WERI-Rb-1 (cell line): ENCODE results near the gene CTIF.

Experiments
- DNase-seq: peaks from one replicate; pipeline ENCODE4 v3.0.0-alpha.2; 2020
- H3K27ac ChIP-seq: fragments of 250-450 bp; sonication (Bioruptor Pico); 2 replicates; pipeline ENCODE4 v1.5.1; 2020; ENCODE audit warnings: mild to moderate bottlenecking, moderate library complexity
- H3K27me3 ChIP-seq: fragments of 250-450 bp; sonication (Bioruptor Pico); 2 replicates; pipeline ENCODE4 v1.5.1; 2021; ENCODE audit warnings: mild to moderate bottlenecking, low read depth, moderate library complexity; ENCODE audit not compliant: insufficient read depth, severe bottlenecking
- H3K36me3 ChIP-seq: fragments of 250-450 bp; sonication (Bioruptor Pico); 2 replicates; pipeline ENCODE4 v1.5.1; 2020; ENCODE audit warnings: mild to moderate bottlenecking, moderate library complexity
- H3K4me3 ChIP-seq: 2 replicates; pipeline ENCODE4 v1.5.1; 2011; ENCODE audit warnings: low read depth, mild to moderate bottlenecking, control low read depth, low read length
- H3K9me3 ChIP-seq: fragments of 250-450 bp; sonication (Bioruptor Pico); 2 replicates; pipeline ENCODE4 v1.5.1; 2021; ENCODE audit warnings: mild to moderate bottlenecking, moderate library complexity; ENCODE audit not compliant: severe bottlenecking
- TF ChIP-seq, protein P1 (sequence below): IDR thresholded peaks from 2 replicates; pipeline ENCODE4 v1.5.1; 2011; ENCODE audit warnings: low read depth, mild to moderate bottlenecking, control low read depth, inconsistent platforms, low read length

Gene CTIF

DNA sequence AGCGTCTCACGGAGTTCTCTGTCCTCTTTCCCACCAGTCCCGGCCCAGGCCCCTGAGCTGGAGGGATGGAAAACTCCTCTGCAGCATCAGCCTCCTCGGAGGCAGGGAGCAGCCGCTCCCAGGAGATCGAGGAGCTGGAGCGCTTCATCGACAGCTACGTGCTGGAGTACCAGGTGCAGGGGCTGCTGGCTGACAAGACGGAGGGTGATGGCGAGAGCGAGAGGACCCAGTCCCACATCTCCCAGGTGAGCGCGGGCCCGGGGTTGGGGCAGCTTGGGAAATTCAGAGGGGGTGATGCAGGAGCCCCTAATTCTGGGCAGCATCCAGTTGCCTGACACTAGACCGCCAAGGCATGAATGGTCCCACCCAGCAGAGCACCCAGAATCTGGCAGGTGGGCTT lies 80.7 kb downstream of the CTIF start:
- no peak overlapping the region for H3K27ac ChIP-seq
- no peak for DNase-seq
- no peaks in the 10 kb centered on the region for H3K27me3 ChIP-seq
- H3K4me3 ChIP-seq = no peak overlapping the region
- TF ChIP-seq, protein P1, sequence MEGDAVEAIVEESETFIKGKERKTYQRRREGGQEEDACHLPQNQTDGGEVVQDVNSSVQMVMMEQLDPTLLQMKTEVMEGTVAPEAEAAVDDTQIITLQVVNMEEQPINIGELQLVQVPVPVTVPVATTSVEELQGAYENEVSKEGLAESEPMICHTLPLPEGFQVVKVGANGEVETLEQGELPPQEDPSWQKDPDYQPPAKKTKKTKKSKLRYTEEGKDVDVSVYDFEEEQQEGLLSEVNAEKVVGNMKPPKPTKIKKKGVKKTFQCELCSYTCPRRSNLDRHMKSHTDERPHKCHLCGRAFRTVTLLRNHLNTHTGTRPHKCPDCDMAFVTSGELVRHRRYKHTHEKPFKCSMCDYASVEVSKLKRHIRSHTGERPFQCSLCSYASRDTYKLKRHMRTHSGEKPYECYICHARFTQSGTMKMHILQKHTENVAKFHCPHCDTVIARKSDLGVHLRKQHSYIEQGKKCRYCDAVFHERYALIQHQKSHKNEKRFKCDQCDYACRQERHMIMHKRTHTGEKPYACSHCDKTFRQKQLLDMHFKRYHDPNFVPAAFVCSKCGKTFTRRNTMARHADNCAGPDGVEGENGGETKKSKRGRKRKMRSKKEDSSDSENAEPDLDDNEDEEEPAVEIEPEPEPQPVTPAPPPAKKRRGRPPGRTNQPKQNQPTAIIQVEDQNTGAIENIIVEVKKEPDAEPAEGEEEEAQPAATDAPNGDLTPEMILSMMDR = no peak
- H3K9me3 ChIP-seq = no peaks in the 10 kb centered on the region
- H3K36me3 ChIP-seq = peaks cover 12% of the 10 kb centered on the region

DNA sequence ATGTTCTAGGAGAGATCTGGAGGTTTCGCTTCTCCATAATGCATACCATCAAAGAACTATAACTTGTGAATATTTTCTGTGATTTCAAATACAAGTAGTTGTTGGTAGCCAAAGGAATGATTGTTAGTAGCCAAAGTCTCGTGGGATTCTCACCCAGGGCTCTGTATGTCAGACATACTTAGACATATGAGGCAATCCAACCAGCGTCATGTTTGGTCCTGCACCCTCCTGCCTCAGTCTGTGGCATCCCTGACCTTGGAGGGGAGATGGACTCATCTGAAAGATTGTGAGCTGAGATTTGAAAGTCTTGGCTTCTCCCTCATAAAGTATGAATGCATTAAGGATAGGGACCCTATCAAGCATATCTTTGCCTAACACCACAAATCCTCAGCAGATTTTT lies 81.2 kb downstream of the CTIF start:
- no peak for DNase-seq
- no peaks in the 10 kb centered on the region for H3K9me3 ChIP-seq
- H3K4me3 ChIP-seq = no peak overlapping the region
- TF ChIP-seq, protein P1 = no peak
- H3K27me3 ChIP-seq = no peaks in the 10 kb centered on the region
- peaks cover 12% of the 10 kb centered on the region for H3K36me3 ChIP-seq
- H3K27ac ChIP-seq = no peak overlapping the region

DNA sequence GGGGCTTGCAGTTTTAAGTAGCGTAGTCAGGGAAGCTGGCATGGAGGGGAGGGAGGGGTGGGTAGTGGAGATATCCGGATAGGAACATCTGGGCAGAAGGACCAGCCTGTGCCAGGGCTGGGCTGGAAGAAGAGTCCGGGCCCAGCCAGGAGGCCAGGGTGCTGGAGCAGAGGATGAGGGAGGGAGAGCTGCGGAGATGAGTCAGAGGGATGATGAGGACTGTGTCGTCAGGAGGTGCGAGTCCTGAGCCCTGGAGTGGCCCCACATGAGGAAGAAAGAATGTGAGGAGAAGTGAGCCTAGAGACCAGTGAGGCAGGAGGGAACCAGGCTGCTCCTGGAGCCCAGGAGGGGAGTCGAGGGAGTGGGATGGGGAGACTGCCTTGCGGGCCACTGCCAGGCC lies 82.4 kb downstream of the CTIF start:
- DNase-seq = no peak
- Histone ChIP-seq H3K36me3 (peaks cover 16% of the 10 kb centered on the region), H3K4me3 (no peak overlapping the region), H3K27me3 (no peaks in the 10 kb centered on the region), H3K9me3 (no peaks in the 10 kb centered on the region), H3K27ac (no peak overlapping the region)
- TF ChIP-seq, protein P1 = no peak

DNA sequence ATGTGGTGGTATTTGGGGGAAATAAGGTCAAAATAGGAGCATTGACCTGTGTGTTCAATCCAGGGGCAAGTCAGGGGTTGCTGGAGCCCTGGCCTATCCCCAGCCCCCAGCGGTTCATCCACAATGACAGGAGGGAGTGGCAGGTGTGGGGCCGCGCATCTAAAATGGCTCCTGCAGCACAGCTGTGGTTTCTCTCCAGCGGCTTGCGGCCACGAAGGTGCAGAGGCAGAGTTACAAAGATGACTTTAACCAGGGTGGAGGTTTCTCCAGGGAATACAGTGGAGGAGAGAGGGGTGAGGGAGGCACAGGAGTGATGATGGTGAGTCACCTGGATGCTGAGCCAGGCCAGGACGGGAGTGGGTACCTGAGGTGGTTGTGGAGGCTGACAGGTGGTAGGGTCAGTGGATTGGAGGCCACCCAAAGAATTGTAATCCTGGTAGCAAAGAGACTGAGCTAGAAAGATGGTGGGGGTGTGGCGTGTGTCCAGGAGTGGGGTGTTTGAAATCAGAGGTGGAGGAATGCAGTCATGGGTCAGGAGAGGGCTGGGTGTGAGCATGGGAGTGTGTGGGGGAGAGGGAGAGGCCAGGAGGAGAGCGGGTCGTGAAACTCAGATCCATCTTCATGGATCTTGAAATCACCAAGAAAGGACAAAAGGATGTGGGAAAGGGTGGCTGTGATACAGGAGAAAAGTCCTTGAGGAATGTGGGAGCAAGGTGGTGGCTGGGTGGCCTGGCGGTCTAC lies 83.2 kb downstream of the CTIF start:
- TF ChIP-seq, protein P1 = no peak
- Histone ChIP-seq H3K27me3 (no peaks in the 10 kb centered on the region), H3K27ac (no peak overlapping the region), H3K36me3 (peaks cover 16% of the 10 kb centered on the region), H3K9me3 (no peaks in the 10 kb centered on the region), H3K4me3 (no peak overlapping the region)
- DNase-seq = no peak

DNA sequence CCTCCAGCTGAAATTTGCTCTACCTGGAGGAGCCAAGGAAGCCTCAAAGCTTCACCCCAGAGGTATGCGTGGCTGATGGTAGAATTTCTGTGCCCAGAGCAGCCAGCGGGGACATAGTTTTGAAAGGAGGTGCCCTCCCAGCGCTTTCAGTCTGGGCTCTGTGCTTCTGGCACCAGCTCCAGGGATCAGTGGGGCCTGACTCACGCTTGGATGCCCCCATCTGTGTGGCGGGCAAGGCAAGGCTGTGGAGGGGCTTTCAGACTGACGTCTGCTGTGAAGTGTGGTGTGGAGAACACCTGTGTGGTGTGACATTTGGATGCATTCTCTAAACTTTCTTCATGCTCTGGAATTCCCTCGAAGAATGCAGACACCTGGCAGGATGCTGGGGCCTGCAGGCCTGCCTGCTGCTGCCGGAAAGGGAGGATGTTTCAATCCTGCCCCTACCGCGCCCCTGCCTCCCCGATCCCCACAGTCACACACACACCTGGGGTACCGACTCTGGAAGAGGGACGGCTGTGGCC lies 84.1 kb downstream of the CTIF start:
- H3K27me3 ChIP-seq = no peaks in the 10 kb centered on the region
- H3K4me3 ChIP-seq = no peak overlapping the region
- H3K36me3 ChIP-seq = peaks cover 16% of the 10 kb centered on the region
- TF ChIP-seq, protein P1 = no peak
- no peak for DNase-seq
- no peak overlapping the region for H3K27ac ChIP-seq
- no peaks in the 10 kb centered on the region for H3K9me3 ChIP-seq
